IPS-20b (cell line): Measurements from ENCODE around the gene CSRP2.

ENCODE experiments used
- H3K27ac ChIP-seq: one replicate; pipeline ENCODE4 v1.5.1; 2013; ENCODE audit warnings: low read length
- H3K27me3 ChIP-seq: 2 replicates; pipeline ENCODE4 v1.6.1; 2013; ENCODE audit warnings: mild to moderate bottlenecking, low read length, inconsistent platforms; ENCODE audit not compliant: insufficient read depth
- H3K36me3 ChIP-seq: 2 replicates; pipeline ENCODE4 v1.6.1; 2013; ENCODE audit warnings: low read depth, mild to moderate bottlenecking, inconsistent platforms, low read length, moderate library complexity; ENCODE audit not compliant: insufficient read depth
- H3K4me1 ChIP-seq: 2 replicates; pipeline ENCODE4 v1.6.1; 2013; ENCODE audit warnings: mild to moderate bottlenecking, control low read depth, inconsistent platforms, low read length, moderate library complexity; ENCODE audit not compliant: insufficient read depth
- H3K4me3 ChIP-seq: 2 replicates; pipeline ENCODE4 v1.5.1; 2013; ENCODE audit warnings: mild to moderate bottlenecking, low read length, inconsistent platforms
- H3K9ac ChIP-seq: 2 replicates; pipeline ENCODE4 v1.6.1; 2013; ENCODE audit warnings: low read depth, mild to moderate bottlenecking, inconsistent platforms, low read length, moderate library complexity
- H3K9me3 ChIP-seq: 2 replicates; pipeline ENCODE4 v1.6.1; 2013; ENCODE audit warnings: mild to moderate bottlenecking, low read depth, low read length, inconsistent platforms; ENCODE audit not compliant: insufficient read depth

Gene CSRP2

DNA sequence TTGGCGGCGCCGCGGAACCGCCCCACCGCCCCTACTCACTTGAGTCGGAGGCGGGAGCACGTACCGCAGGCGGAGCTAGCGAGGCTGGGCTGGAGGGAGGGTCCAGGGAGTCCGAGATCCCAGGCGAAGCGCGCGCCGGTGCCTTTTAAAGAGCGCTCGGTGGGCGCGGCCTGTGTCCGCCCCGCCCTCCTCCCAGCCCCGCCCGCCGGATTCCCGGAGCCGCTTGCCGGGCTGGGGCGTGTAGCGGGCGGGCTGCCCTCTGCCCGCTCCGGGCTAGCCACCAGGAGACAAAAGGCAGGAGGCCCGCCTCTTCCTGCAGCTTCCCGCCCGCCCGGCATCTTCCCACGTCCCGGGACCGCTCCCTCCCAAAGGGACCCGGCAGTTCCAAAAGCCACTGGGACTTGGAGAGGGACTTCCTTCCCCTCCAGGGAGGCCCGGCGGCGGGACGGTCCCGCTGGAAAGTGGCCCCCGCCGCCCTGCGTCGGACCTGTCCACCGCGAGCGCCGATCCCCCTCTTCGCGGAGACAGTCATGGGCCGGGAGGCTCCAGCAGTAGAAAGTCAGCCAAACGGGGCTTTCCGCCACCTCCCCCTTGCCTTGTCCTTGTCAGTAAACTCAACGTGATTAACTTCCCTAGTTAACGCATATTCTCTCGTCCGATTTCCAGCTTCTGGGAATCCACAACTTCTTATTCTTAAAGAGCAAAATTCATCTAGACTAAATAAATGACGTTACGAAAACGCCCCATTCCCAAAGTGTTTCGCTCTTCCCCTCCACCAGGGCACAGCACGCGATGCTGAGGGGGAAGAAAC, at the start of gene CSRP2:
Gene CSRP2 (minus strand): TSS at position 121 of the 811 bp plus-strand sequence. CDS start 12,759 bp downstream, outside the sequence.
- Histone ChIP-seq H3K36me3 (no peaks in the 10 kb centered on the region), H3K9ac (peak within 1 kb of the TSS; percentile 94), H3K4me1 (peaks cover 32% of the 10 kb centered on the region), H3K4me3 (peak within 1 kb of the TSS; percentile 93), H3K9me3 (no peaks in the 10 kb centered on the region), H3K27me3 (no peaks in the 10 kb centered on the region), H3K27ac (peak within 1 kb of the TSS; percentile 68)

DNA sequence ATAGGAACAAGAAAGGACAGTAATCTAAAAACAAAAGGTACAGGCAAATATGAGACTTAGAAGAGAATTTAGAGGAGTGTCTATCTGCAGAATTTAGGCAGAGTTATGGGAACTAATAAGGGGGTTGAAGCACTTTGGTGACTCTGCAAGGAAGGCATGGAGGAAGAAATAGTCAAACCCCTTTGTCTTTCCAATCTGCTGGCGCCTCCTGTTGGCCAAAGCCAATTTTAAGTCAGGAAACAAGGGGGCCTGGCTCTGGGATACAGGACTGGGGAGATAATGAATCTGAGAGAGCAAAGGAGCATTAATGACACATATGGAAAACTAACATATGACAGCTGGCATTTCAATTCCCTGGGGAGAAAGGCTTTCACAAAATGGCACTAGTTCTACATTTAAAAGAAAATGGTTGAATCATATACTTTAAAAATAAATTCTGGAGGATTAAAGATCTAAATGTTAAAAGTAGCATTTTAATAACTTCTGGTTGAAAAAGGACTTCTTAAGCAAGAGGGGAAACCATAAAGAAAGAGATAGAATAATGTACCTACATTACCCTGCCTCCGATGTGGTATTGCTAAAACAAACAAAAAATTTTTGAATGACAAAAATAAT, 48.5 kb upstream of the CSRP2 start:
- Histone ChIP-seq H3K9ac (no peak overlapping the region), H3K27ac (no peak overlapping the region), H3K9me3 (no peaks in the 10 kb centered on the region)

DNA sequence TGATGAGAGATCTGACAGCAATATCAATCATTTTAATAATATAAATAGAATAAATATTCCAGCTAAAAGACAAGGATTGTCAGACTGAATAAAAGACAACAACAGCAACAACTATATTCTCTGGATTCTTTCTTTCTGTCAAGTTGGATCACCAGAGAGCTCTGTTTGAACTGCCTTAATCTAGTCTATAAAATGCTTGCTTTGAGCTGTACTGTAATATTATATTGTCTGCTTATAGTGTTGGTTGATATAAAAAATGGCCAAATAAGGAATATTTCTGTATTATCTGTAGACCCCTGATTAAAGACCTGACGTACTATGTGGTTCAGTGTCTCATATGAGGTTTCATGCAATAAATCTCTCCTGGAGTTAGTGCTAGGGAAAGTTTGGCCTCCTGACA, 46.3 kb upstream of the CSRP2 start:
- Histone ChIP-seq H3K36me3 (no peaks in the 10 kb centered on the region), H3K4me3 (no peak overlapping the region), H3K9me3 (no peaks in the 10 kb centered on the region), H3K9ac (no peak overlapping the region), H3K27me3 (no peaks in the 10 kb centered on the region), H3K4me1 (peaks cover 16% of the 10 kb centered on the region), H3K27ac (no peak overlapping the region)

More for the DNA sequence above, 48.5 kb upstream of the CSRP2 start:
- Histone ChIP-seq H3K36me3 (no peaks in the 10 kb centered on the region), H3K27me3 (no peaks in the 10 kb centered on the region), H3K4me3 (no peak overlapping the region), H3K4me1 (no peaks in the 10 kb centered on the region)

DNA sequence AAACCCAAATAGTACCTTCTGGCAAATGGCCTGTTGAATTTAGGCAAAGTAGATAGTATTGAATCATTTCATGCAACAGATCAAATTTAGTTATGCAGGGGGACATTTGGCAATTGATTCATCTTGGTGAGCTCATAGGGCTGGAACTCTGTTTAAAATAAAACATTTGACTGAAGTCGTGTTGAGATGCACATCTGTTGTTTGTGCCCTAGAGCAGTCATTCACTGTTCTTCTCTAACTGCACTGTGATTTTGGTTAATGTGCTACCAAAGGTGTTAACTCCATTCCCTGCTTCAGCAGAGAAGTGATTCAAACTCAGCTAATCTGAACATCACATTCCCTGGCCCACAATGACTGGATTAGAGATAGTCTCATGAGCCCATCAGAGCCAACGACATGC, 44.0 kb upstream of the CSRP2 start:
- Histone ChIP-seq H3K27ac (no peak overlapping the region), H3K9ac (no peak overlapping the region), H3K36me3 (no peaks in the 10 kb centered on the region), H3K4me1 (peaks cover 19% of the 10 kb centered on the region), H3K27me3 (no peaks in the 10 kb centered on the region), H3K4me3 (no peak overlapping the region), H3K9me3 (no peaks in the 10 kb centered on the region)

DNA sequence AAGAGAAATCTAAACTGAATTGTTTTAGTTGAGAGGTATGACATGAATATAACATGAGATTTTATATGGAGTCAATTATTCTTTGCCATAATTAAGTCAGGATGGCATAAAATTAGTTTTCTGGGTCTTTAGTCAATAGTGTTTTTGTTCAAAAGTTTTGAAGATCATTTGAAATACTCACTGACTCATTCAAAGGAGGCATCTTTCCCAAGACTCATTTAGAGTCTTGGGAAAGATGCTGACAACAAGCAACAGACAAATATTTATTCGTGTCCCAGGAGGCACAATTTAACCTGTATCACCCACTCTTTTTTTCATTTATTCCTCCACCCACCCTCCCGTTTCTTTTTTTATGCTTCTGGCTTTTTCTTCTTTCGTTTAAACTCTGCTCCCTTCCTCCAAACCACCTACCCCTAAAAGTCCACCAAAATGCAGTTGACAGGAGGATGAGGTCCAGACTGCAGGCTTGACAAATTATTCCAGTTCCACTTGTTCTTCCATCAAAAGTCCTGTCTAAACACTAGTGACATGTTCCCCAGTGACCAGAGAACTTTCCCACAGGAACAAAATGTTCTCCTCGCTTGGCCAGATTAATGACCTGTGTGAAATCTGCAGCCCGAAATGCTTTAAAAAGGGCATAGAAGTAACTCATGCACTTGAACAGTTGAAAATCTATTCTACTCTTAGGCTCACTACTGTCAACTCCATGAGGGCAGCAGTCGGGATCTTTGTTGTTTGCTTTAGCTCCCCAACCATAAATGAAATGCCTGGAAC, 43.3 kb upstream of the CSRP2 start:
- peaks cover 19% of the 10 kb centered on the region for H3K4me1 ChIP-seq
- H3K9ac ChIP-seq: no peak overlapping the region
- no peaks in the 10 kb centered on the region for H3K36me3 ChIP-seq
- H3K9me3 ChIP-seq: no peaks in the 10 kb centered on the region
- H3K27ac ChIP-seq: no peak overlapping the region
- no peak overlapping the region for H3K4me3 ChIP-seq
- no peaks in the 10 kb centered on the region for H3K27me3 ChIP-seq

DNA sequence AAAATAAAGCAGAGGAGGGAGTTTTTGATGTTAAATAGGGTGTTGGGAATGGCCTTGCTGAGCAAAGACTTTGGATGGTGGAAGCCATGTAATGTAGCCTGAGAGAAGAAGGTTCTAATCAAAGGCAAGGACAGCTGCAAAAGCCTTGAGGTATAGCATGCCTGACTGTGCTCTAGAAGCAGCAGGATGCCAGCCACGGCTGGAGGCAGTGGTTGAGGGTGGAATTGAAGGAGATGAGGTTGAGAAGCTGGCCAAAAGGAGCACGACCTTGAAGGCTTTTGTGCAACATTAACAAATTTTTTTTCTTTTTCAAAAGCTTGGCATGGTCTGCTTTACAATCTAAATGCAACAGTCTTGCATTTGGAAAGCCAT, 42.3 kb upstream of the CSRP2 start:
- H3K27me3 ChIP-seq: no peaks in the 10 kb centered on the region
- no peaks in the 10 kb centered on the region for H3K9me3 ChIP-seq
- no peak overlapping the region for H3K9ac ChIP-seq
- peaks cover 19% of the 10 kb centered on the region for H3K4me1 ChIP-seq
- no peaks in the 10 kb centered on the region for H3K36me3 ChIP-seq
- H3K27ac ChIP-seq: no peak overlapping the region
- no peak overlapping the region for H3K4me3 ChIP-seq

DNA sequence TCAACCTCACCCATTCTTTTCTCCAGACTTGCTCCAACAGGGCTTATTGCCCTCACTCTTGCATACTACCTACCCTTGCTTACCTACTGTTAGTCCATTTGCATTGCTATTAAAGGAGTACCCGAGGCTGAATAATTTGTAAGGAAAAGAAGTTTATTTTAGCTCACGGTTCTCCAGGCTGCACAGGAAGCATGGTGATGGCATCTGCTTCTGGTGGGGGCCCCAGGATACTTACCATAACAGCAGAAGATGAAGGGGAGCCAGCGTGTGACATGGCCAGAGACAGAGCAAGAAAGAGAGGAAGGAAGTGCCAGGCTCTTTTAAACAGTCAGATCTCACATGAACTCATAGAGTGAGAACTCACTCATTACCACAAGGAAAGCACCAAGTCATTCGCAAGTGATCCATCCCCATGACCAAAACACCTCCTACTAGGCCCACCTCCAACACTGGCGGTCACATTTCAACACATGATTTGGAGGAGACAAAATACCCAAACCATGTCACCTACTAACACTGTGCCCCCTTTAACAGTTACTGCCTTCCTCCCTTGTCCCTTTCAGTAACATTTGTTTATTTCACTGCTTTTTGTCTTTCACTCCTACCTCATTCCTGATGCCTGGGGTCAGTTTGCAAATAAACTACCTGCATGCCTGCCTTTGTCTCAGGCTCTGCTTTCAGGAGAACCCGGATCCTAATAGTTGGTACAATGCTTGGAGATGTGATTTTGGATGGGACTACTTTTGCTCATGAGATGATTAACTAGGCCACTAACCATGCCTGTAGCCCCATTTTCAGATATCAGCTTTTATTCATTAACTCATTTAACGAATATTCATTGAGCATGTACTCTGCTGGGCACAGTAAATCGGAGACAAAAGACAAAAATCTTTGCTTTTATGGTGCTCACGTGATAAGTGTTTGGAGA, 41.6 kb upstream of the CSRP2 start:
- peaks cover 19% of the 10 kb centered on the region for H3K4me1 ChIP-seq
- H3K9ac ChIP-seq: no peak overlapping the region
- no peaks in the 10 kb centered on the region for H3K36me3 ChIP-seq
- no peaks in the 10 kb centered on the region for H3K27me3 ChIP-seq
- H3K9me3 ChIP-seq: no peaks in the 10 kb centered on the region
- H3K27ac ChIP-seq: no peak overlapping the region
- no peak overlapping the region for H3K4me3 ChIP-seq

DNA sequence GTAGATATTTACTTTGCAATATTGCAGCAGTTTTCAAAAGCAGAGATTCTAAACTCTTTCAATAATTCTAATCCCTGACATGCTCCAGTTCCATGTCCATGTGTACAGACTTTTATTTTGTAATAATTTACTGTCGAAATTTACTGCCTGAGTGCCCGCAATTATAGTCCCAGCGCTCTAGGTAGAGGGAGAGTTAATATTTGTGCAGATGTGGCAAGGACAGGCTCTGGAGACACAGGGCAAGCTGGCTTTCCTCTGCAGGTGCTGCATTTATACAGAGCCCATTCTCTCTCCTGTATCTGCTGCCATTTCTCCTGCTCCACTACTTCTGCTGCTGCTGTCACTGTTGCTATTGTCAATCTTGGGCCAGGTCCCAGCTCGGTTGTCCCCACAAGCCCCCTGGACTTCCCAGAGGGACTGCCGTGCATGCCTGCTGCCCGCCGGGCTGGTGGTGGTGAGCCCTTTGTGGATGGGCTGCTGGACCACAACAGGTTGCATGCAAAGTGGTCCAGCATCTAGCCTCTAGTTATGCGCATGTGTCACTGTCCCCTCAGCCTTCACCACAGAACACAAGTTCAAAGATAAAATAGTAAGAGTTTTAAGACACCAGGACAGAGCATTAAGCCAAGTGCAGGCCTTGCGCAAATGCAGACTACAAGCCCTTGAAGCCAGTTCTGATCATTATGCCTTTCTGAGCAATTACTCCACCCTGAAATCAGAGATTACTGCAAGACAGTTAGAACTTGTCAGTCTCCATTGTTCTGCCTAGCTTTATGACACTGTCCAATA, 40.8 kb upstream of the CSRP2 start:
- Histone ChIP-seq H3K27ac (no peak overlapping the region), H3K4me1 (peaks cover 19% of the 10 kb centered on the region), H3K36me3 (no peaks in the 10 kb centered on the region), H3K27me3 (no peaks in the 10 kb centered on the region), H3K9ac (no peak overlapping the region), H3K9me3 (no peaks in the 10 kb centered on the region), H3K4me3 (no peak overlapping the region)

DNA sequence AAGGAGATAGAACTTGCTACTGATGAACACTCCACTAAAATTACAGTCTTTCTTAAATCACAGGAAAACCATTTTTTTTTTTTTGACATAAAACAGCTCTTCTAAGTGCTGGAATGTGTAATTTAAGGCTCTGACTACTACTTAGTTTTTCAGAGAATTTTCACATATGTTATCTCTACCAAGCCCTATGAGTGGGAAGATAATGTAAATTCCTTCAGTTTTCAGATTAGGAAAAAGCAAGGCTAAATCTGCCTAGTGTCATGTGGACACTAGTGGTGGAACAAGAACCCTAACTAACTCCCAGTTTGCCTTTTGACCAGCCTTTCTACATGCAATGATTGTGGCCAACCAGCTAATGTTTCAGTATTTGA, 37.3 kb upstream of the CSRP2 start:
- no peaks in the 10 kb centered on the region for H3K27me3 ChIP-seq
- H3K9ac ChIP-seq: no peak overlapping the region
- H3K4me3 ChIP-seq: no peak overlapping the region
- no peaks in the 10 kb centered on the region for H3K9me3 ChIP-seq
- H3K27ac ChIP-seq: no peak overlapping the region
- H3K36me3 ChIP-seq: no peaks in the 10 kb centered on the region
- peaks cover 16% of the 10 kb centered on the region for H3K4me1 ChIP-seq

DNA sequence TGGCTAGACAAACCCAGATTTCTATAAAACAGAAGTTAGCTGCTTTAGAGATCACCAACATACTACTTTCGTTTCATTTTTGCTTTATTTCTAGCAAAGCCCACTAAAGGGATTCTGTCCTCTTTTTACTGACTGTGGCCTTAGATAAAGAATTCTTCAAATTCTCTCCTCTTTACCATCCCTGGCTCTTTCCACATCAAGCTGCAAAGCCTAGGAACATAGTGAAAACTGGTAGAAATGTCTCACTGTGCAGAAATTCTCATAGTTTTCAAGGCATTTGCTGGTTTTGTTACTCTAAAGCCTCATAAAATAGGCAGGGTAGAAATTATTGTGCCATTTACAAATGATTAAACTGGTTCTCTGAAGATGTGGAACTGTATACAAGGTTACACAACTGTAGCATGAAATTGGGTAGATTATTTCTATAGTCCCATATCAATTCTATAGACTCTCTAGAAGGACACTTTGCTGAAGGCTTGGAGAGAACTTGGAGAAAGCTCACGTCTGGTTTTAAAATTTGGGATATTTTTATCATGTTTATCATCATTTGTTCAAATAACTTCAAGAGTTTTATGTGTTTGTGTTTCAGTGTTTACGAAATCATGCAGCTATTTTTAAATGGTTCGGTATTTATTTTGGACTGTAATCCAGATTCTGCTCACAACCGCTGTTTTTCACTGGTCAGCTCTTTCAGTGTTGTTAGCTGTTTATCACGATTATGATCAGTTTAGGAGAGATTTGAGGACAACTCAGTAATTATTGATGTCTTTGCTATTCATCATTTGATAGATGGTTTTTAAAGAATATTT, 36.7 kb upstream of the CSRP2 start:
- Histone ChIP-seq H3K9ac (no peak overlapping the region), H3K27me3 (no peaks in the 10 kb centered on the region), H3K4me3 (no peak overlapping the region), H3K9me3 (no peaks in the 10 kb centered on the region), H3K4me1 (peaks cover 10% of the 10 kb centered on the region), H3K27ac (no peak overlapping the region), H3K36me3 (no peaks in the 10 kb centered on the region)
